Urothelium cell line (cell line): ENCODE results near the gene CCSER2.
A peak's percentile ranks its signal among the peaks of the same experiment; 100 is the strongest.
"Not testable (repeated sequence)": the region's sequence is repeated elsewhere in the genome, so short reads cannot be mapped to it uniquely, and the experiment has no call there.

Experiments
- DNase-seq: peaks from one replicate; pipeline ENCODE4 v3.0.0; 2011; ENCODE audit warnings: low spot score, mixed read lengths
- FAIRE-seq: peaks from 2 replicates; lab custom pipeline; 2011; peaks lifted over from hg19 to GRCh38; lab: Jason Lieb, UNC

The CCSER2 gene, protein sequence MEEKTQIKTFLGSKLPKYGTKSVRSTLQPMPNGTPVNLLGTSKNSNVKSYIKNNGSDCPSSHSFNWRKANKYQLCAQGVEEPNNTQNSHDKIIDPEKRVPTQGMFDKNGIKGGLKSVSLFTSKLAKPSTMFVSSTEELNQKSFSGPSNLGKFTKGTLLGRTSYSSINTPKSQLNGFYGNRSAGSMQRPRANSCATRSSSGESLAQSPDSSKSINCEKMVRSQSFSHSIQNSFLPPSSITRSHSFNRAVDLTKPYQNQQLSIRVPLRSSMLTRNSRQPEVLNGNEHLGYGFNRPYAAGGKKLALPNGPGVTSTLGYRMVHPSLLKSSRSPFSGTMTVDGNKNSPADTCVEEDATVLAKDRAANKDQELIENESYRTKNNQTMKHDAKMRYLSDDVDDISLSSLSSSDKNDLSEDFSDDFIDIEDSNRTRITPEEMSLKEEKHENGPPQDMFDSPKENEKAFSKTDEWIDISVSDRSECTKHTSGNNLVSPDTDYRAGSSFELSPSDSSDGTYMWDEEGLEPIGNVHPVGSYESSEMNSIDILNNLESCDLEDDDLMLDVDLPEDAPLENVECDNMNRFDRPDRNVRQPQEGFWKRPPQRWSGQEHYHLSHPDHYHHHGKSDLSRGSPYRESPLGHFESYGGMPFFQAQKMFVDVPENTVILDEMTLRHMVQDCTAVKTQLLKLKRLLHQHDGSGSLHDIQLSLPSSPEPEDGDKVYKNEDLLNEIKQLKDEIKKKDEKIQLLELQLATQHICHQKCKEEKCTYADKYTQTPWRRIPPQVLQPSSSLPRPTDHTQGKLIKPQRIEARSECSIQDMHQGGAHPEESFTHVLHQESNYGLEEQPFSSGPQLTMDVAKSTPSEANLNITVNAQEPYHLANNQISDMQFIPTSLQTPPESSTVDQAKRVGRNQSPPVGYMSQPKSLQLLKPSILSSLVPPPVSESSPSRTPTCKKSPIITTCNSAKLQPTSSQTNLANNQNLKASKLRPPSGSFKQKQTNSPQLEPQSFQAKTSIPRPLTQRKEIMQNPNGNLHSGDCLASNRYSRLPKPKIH

DNA sequence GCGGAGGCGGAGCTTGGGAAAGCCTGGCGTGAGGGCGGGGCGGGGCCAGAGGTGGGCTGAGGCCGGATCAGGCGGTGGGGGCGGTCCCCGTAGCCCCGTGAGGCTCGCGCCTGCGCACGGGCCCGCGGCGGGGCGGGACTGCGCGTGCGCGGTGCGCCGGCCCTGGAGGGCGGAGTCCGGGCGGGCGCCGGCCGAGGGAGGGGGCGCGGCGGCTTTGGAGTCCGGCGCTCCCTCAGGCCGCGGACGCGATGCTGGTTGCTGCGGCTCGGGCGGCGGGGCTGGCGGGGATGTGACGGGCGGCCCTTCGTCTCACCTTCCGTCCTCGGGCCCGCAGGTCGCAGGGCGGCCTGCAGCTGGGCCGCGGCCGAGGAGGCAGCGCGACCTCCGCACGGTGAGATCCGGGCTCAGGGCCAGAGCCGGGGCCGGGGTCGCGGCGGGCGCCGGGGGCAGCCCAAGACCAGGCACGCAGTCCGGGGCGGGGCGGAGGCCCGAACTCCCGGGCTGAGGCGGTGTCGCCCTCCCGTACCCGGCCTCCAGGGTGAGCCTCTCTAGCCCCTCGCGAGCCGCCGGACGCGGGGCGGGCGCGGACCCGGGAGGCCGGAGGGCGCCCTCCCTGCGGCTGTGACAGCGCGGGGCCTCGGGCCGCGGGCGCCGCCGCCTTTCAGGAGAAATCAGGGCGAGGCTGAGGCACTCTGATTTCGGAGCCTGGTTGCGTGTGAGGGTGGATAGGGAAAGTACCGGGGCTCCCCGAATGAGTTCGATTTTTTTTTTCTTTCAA is at the start of gene CCSER2:
CCSER2 (plus strand) TSS at position 172 of the 778 bp plus-strand sequence. CDS start 42,464 bp downstream, outside the sequence.
- peak; percentile 99 for DNase-seq
- FAIRE-seq, result peak; percentile 56

DNA sequence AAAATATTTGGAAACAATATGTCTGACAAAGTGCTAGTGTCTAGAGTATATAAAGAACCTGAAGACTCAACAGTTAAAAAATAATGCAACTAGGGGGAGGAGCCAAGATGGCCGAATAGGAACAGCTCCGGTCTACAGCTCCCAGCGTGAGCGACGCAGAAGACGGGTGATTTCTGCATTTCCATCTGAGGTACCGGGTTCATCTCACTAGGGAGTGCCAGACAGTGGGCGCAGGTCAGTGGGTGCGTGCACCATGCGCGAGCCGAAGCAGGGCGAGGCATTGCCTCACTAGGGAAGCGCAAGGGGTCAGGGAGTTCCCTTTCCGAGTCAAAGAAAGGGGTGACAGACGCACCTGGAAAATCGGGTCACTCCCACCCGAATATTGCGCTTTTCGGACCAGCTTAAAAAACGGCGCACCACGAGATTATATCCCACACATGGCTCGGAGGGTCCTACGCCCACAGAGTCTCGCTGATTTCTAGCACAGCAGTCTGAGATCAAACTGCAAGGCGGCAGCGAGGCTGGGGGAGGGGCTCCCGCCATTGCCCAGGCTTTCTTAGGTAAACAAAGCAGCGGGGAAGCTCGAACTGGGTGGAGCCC is 48.4 kb upstream of the CCSER2 start:
- not testable (repeated sequence) for DNase-seq, FAIRE-seq

DNA sequence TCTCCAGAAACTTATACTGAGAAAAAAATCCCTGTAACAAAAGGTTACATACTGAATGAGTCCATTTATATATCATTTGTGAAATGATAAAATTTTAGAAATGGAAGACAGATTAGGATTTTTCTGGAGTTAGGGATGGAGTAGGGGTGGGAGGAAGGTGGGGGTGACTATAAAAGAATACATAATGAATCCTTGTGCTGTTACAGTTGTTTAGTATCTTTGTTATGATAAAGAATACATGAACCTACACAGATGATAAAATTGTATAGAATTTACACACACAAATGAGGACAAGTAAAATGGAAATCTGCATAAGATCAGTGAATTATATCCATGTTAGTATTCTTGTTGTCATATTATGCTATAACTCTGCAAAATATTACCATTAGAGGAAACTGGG is 41.7 kb upstream of the CCSER2 start:
- DNase-seq (no peak), FAIRE-seq (no peak)

DNA sequence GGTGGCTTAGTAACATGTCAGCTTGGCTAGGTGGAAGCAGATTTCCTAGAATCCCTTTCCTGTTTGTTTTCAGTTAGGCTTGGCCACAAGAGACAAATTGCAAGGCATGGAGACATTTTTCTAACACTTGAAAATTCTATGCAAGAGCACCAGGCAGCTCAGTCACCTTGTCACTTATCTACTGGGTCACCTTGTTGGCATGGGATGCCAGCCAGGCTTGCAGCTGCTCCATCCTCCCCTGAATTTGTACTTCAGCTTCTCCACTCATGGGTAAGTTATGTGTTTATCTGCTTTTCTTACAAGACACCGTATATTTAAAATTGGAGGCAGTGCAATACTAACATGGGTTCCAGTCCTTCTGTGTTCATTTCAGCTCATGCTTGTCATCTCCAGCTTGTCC is 40.2 kb upstream of the CCSER2 start:
- no peak for FAIRE-seq

DNA sequence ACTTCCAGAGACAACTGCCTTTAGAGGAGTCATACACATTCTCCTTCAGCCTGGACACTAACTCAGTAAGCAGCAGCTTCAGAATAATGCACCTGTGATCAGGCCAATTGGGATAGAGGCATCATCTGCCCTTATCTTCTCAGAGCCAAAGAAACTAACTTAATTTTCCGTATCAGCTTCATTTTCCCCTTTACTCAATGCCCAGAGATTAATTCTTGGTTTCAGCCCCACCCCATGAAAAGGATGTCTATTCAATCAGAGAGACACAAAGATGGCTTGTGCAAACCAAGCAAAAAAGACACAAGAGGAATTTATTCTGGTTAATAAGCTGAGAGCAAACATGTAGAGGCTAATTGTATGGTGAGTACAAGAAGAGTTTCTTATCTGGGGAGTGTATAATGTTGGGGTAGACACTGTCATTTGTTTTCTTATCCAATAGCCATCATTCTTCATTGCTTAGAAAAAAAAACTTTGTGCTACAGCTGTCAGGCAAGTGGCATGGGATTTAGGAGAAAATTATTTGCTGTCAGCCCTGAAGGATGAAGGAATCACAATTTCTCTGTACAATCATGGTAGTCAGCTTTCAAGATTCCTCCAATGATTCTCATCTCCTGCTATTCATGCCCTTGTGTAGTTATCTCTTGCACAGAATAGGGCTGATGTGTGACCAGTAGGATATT is 38.7 kb upstream of the CCSER2 start:
- DNase-seq (no peak), FAIRE-seq (no peak)

More for the DNA sequence above, 40.2 kb upstream of the CCSER2 start:
- DNase-seq, result no peak

DNA sequence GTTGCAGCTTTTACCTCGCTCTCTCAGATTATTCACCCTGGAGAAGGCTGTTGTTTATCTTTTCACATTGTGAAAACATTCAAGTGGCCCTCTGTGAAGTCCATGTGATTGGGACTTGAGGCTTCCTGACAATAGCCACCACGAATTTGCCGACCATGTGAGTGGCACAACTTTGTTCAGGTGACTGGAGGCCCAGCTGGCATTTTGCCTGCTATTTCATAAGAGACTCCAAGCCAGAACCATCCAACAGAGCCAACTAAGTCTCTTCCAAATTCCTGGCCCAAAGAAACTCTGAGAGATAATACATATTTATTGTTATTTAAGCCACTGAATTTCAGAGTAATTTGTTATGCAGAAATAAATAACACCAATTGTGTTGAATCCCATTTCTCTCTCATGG is 38.2 kb upstream of the CCSER2 start:
- DNase-seq, result no peak
- FAIRE-seq, result no peak

DNA sequence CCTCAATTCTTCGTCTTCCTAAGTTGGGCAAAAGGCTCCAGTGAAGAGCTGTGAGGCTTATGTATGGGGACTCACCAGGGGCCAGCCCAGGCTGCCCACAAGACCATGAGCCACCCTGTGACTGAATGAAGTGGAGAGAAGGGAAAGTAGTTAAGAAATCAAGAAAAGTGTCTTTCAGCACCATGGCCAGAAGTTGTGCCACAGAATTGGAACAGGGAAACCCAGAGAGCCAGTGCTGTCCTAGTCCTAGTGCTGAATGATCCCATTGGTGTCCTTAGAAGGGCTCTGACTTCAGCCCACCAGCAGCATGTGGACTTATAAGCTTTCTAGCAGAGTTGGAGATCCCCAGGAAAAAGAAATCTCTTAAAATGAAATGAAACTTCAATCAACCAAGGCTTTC is 37.0 kb upstream of the CCSER2 start:
- FAIRE-seq (no peak), DNase-seq (peak; percentile 52)

DNA sequence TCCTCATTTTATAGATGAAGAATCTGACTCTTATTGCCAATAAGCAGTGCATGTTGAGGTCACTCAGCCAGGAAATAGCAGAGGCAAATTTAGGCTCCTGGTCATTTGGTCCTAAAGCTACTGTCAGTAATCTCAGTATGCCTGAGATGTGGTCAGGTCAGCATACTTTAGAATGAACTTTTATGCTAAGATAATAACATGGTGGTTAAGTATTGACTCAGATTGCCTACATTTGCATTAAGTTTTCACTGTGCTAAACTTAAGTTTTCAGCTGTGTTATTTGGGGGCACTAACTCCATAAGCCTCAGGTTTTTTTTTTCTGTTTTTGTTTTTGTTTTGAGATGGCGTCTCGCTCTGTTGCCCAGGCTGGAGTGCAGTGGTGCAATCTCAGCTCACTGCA is 35.9 kb upstream of the CCSER2 start:
- no peak for DNase-seq
- no peak for FAIRE-seq

DNA sequence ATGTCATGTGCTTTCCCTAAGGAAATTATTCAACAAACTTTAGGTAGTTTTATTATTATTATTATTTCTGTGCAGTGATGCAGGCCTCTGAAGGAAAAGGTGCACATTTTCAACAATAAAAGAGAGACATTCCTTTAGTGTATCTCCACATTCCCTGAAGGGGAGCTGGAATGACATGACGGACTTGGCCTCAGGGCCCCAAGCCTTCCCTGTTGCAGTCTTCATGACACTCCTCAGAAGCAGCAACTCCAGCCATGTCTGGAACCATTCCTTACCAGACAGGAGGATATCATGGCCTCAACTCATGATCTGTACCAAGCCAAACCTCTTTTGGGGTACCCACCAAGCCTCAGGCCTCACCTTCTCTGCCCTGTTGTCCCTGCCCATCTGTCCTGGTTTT is 35.2 kb upstream of the CCSER2 start:
- DNase-seq, result no peak
- no peak for FAIRE-seq

DNA sequence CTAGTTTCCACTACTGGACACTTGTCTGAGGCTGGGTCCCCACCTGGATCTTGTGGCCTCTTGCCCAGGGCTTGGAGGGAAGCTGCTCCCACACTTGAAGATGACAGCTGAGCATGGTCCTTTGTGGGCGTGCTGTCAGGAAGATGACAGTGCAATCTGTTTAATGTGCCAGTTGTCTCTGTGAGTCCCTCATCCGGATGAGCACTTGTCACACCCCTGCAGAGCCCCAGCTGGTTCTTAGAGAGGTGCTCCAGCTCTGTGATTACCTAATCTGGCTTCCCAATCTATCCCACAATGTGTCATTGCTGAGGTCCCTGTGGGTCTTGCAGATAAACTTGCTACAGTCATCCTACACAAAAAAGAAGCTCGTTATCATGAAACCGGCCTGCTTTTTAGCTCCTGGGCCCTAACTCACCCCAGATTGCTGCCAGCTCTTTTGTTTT is 34.8 kb upstream of the CCSER2 start:
- DNase-seq (no peak), FAIRE-seq (no peak)

DNA sequence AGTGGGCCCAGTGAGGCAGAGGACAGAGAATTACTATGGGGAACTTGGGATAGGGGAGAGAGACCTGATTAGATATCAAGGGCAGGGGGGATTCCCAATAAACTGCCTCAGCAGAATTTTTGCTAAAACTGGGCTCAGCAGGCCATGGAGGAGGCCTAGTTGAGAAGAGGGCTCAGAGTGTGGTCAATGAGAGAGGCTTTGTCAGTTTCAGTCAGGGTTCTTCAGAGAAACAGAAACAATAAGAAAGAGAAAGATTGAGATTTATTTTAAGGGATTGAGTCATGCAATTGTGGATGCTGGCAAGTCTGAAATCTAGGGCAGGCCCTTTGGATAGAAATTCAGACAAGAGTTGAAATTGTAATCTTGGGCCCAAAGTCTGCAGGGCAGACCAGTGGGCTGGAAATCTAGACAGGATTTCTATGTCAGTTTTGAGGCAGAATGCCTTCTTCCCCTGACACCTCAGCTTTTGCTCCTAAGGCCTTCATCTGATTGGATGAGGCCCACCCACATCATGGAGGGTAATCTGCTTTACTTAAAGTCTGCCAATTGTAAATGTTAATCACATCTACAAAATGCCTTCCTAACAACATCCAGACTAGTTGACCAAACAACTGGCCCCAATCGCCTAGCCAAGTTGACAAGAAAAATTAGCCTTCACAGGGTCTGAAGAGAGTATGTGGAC is 33.5 kb upstream of the CCSER2 start:
- FAIRE-seq (no peak), DNase-seq (no peak)

DNA sequence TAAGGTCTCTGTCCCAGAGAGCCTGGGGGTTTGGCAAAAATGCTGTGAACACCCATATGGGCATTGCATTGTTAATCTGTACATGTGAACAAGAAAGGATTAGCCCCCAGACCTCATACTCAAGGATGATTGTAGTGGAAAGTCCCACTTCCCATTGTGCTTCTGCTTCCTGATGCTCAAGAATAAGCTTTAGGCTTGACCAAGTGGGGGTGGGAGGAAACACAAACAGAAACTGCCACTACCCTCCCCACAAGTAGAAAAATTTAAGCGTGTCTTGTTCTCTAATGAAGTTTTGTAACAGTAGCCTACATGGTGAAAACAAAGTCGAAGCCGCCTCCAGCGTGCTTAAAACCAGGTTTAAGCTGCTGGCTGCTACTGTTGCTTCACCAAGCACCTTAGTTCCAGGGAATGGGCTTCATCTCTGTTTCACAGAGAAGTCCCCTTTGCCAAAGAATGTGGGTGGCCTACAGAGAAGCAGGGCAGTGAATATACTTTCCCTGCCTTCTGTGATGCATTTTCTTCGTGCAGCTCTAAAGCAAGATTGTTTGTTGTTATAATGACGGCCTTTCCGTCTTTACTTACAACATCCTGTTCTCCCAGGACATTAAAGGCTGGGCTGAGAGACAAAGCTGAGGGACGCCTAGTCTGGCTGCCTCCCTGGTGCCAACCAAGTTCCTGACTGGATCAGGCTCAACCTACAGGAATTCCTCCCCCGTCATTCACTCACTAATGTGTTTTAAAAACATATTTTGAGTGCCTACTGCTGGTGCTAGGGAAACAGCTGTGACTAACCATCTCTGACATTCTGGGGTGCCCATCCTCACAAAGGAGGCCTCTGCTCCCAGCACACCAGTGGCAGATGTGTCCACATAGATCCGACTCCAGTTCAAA is 32.1 kb upstream of the CCSER2 start:
- no peak for DNase-seq
- FAIRE-seq, result no peak

DNA sequence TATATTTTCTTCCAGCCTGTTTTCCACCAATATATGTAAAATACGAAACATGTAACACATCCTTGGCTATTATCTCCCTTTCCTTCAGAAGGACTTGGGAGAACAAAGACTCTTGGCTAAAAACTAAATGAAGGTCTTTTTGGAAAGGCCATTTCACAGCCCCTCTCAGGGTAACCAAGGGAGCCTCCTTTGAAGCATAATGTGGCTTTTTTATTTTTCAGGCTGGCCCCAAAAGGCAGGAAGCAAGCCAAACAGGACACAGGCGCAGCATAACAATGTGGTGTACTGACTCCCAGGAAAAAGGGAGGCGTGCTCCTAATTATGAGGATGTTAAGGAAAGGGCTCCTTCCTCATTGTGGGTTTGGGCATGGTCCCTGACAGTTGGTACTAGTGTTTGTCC is 30.3 kb upstream of the CCSER2 start:
- FAIRE-seq (no peak), DNase-seq (no peak)

DNA sequence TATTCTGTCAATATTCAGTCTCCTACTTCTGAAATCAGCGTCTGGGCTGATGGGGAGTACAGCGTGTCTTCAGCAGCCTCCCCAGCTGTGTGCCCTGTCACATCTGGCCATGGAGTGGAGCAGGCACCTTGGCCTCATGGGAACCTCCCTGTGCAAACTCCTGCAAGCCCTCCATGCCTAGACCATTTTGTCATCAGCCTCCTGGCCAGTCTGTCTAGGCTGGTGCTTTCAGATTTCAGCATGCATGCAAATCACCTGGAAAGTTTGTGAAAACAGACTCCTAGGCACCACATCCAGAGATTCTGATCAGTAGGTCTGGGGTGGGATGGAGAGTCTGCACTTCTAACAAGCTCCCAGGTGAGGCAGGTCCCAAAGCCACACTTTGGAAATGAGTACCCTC is 26.2 kb upstream of the CCSER2 start:
- FAIRE-seq, result no peak

DNA sequence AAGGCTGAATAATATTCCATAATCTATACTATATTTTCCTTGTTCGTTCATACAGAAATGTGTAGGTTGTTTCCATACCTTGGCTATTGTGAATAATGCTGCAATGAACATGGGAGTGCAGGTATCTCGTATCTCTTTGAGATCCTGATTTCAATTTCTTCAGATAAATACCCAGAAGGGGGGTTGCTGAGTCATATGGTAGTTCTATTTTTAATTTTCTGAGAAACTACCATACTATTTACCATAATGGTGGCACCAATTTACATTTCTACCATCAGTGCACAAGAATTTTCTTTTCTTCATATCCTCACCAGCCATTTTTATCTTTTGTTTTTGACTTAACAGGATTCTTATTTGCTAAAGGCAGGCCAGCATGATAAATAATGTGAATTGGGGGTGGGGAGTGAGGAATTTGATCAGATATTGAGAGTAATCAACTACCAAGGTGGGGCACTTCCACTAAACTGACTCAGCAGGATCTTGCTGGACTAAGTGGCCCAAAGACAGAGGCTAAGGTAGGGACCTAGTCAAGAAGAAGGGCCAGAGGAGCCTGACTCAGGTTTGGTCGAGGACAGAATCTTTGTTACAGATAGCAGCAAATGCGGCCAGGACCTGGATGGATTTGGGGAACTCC is 21.5 kb upstream of the CCSER2 start:
- no peak for FAIRE-seq
- DNase-seq, result no peak

More for the DNA sequence above, 26.2 kb upstream of the CCSER2 start:
- DNase-seq, result no peak

DNA sequence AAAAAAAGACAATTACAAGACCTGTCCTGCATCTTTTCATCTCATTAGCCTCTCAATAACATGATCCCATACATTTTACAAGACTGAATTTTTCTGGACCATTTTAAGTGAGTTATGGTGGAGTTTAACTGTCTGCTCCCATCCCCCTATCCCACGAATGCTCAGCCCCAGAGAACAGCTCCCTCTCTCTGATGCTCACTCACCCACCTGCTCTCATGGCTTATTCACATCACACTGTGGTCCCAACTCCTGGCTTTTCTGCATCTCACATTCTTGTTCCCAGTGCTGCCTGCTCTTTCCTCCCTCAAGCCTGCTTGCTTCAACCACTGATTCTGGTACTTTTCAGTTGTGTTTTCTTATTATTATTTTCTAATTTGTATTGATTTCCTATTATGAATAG is 20.4 kb upstream of the CCSER2 start:
- DNase-seq (no peak), FAIRE-seq (no peak)

DNA sequence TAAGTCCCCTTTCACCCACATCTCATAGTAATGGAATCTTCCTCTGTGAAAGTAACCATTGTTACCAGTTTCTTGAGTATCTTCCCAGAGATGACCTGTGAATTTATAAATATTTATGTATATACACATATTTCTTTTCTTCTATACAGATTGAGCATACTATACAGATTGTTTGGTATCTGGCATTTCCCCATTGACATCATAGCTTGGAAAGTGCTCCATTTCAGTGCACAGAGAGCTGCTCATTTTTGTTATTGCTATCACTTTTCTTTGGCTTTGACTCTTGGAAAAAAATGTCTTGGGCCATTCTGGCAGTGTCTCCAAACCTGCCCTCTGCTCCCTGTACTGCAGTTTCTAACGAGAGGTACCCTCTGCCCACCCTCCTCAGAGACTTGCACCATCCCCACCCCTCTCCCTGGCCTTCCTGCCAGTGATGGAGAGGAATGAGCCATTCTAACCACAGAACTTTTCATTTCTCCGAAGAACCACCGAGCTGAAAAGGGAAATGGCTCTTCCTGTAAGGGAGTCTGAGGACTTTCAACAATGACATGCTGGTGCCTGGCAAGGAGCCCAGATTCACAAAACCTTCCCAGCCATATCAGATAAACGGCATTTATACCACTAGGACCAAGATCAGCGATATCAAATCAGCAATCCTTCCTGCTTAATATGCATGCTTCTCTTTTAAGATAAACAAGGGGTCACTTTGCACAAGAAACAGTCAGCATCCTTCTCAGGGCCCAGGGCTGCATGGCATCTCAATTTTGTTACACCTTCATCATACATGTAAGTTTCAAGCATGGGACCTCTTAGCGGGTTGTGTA is 19.7 kb upstream of the CCSER2 start:
- DNase-seq (peak; percentile 57), FAIRE-seq (no peak)
